Measurements from ENCODE around the gene ANKDD1B.

GRCh38 chr5:75717082-75717922 is 106.0 kb downstream of the ANKDD1B start, which contains the start of gene POC5:
- TF ChIP-seq CTCF (IDR thresholded peaks at IDR 0.05), result peak in 1 of 6 experiments; percentile 9
- TF ChIP-seq POLR2A (IDR thresholded peaks at IDR 0.05), result peak in 2 of 4 donors; percentile 52 to 70
